Measurements from ENCODE around the gene BRD3OS.

BRD3OS gene

DNA sequence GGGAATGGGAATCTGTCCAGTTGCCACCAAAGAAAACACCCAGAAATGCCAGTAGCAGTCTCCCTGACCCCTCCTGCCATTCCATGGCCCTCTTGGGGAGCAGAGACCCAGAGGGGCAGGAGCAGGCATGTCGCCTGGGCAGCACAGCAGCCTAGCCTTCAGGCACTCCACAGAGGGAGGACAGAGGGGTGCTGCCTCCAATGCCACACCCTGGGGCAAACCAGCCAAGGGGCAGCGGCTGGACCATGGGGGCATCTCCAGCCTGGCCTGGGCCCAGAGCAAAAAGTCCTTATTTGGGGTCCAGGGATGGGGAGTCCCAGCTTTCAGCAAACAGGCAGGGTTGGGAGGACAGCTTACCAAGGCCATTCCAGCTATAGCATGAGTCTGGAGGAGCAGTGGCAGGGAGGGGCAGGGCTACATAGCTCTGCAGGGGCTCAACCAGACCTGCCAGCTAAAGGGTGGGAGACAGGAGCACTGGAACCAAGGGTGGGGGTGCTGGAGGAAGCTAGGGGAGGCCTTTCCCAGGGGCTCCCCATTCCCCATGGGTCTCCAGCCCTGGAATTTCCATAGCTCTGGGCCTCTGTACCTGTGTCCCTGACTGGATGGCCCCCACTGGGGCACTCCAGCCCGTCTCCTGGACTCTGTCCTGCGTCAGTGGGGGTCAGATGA, 35.9 kb downstream of the BRD3OS start:
- ATAC-seq, result no peak
- TF ChIP-seq CSDC2 (CRISPR knock-in tag; IDR thresholded peaks at IDR 0.05) (no peak), PPARA (CRISPR knock-in tag; IDR thresholded peaks at IDR 0.05; ENCODE audit: borderline replicate concordance) (no peak), GLIS3 (CRISPR knock-in tag; IDR thresholded peaks at IDR 0.05) (no peak), CREB5 (CRISPR knock-in tag; IDR thresholded peaks at IDR 0.05; ENCODE audit: low read depth) (no peak), ISL1 (CRISPR knock-in tag; IDR thresholded peaks at IDR 0.05) (no peak), ZNF70 (CRISPR knock-in tag; IDR thresholded peaks at IDR 0.05) (no peak), PATZ1 (CRISPR knock-in tag; IDR thresholded peaks at IDR 0.05; ENCODE audit: borderline replicate concordance) (no peak), ZC3H10 (CRISPR knock-in tag; IDR thresholded peaks at IDR 0.05) (no peak), POU6F1 (CRISPR knock-in tag; IDR thresholded peaks at IDR 0.05; ENCODE audit: borderline replicate concordance, low read depth) (no peak), ESRRG (CRISPR knock-in tag; IDR thresholded peaks at IDR 0.05) (no peak), ZFP30 (CRISPR knock-in tag; IDR thresholded peaks at IDR 0.05) (no peak), ZFP3 (CRISPR knock-in tag; IDR thresholded peaks at IDR 0.05) (no peak), TCF4 (CRISPR knock-in tag; IDR thresholded peaks at IDR 0.05; ENCODE audit: borderline replicate concordance) (no peak), RARB (CRISPR knock-in tag; IDR thresholded peaks at IDR 0.05) (no peak), SNAI2 (CRISPR knock-in tag; IDR thresholded peaks at IDR 0.05) (no peak), BACH2 (CRISPR knock-in tag; IDR thresholded peaks at IDR 0.05; ENCODE audit: borderline replicate concordance) (no peak), OSR1 (CRISPR knock-in tag; IDR thresholded peaks at IDR 0.05) (no peak)

DNA sequence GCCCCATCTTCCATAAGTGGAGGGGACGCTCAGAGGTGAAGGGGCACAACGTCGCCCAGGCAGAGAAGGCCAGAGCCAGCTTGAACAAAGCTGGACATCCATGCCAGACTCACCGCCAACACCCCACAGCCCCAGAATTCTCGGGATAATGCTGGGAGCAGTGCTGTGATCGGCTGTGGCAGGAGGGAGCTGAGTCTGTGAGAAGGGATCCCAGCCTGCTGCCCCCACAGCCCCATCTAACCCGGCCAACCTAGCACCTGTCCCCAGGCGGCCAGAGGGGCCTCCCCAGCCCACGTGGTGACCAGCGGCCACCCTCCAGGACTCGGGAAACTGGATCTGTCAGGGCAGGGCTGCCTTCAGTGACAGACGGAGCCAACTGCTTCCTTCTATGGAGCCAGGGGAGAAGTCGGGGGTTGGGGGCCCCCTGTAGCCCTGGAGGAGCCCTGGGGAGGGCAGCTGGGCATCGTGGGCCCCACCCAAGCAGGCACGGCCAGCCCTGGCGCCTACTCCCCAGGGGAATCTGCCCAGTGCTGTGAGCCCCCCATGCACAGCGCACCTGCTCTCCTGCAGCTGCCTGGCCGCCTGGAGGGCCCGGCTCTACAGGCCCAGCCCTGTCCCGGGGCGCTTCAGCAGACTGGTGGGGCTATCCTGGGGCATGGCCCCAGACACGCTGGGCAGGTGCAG, 36.5 kb downstream of the BRD3OS start:
- no peak for ATAC-seq
- TF ChIP-seq ESRRG (CRISPR knock-in tag; IDR thresholded peaks at IDR 0.05), result no peak
- no peak for TF ChIP-seq POU6F1 (CRISPR knock-in tag; IDR thresholded peaks at IDR 0.05; ENCODE audit: borderline replicate concordance, low read depth)
- TF ChIP-seq ISL1 (CRISPR knock-in tag; IDR thresholded peaks at IDR 0.05), result no peak

DNA sequence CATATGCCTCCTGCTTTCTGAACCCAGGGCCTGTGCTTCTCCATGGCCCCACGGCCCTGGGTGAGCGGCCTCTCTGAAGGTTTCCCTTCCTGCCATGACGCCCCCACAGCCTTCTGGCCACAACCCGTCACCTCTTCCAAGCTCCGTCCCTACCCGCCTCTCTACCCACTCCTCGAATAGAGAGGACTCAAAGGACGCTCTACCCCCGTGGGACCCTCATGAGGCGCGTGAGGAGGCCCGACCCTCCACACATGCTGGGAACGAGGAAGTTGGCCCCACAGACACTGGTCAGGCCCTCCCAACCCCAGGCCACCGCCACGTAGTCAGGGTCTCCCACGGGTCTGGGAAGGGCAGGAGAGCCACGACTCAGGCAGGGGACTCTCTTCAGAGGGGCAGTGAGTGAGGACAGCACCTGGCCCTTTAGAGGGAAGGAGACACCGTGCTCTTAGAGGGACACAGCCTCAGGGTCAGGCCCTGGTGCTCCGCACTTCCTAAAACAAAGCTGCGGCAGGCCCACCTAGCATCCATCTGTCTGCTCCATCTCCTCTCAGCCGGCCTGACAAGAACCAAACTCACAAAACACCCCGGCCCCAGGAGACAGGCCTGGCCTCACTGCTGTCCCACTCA, 37.3 kb downstream of the BRD3OS start:
- no peak for TF ChIP-seq ZNF70 (CRISPR knock-in tag; IDR thresholded peaks at IDR 0.05)
- TF ChIP-seq ARNTL (CRISPR knock-in tag; IDR thresholded peaks at IDR 0.05; ENCODE audit: borderline replicate concordance, low read depth), result no peak
- no peak for TF ChIP-seq GLIS3 (CRISPR knock-in tag; IDR thresholded peaks at IDR 0.05)
- TF ChIP-seq RARB (CRISPR knock-in tag; IDR thresholded peaks at IDR 0.05), result no peak
- TF ChIP-seq PPARA (CRISPR knock-in tag; IDR thresholded peaks at IDR 0.05; ENCODE audit: borderline replicate concordance), result no peak
- TF ChIP-seq ZFP30 (CRISPR knock-in tag; IDR thresholded peaks at IDR 0.05), result no peak
- TF ChIP-seq TSHZ2 (CRISPR knock-in tag; IDR thresholded peaks at IDR 0.05), result no peak
- TF ChIP-seq ZFP3 (CRISPR knock-in tag; IDR thresholded peaks at IDR 0.05), result no peak
- TF ChIP-seq ZNF565 (CRISPR knock-in tag; conservative IDR thresholded peaks at IDR 0.05; ENCODE audit: low read depth), result no peak
- no peak for TF ChIP-seq ZNF8 (CRISPR knock-in tag; IDR thresholded peaks at IDR 0.05)
- no peak for TF ChIP-seq BACH2 (CRISPR knock-in tag; IDR thresholded peaks at IDR 0.05; ENCODE audit: borderline replicate concordance)
- no peak for TF ChIP-seq TOX (CRISPR knock-in tag; IDR thresholded peaks at IDR 0.05; ENCODE audit: borderline replicate concordance)
- no peak for ATAC-seq

Data from SK-N-SH treated with all-trans-retinoic acid at 6 μM for 48 hours (cell line).